Loucy (cell line): ENCODE measurements around the gene HLF.

ENCODE experiments used
- H2AFZ ChIP-seq: fragments of 200-600 bp; sonication (generic); 2 replicates; pipeline ENCODE4 v1.6.0; 2016; ENCODE audit warnings: antibody characterized with exemption, mild to moderate bottlenecking, low read length, moderate library complexity
- H3F3A ChIP-seq: fragments of 200-600 bp; 2 replicates; pipeline ENCODE4 v1.6.0; 2016; ENCODE audit warnings: antibody characterized with exemption, low read depth, mild to moderate bottlenecking
- H3K27me3 ChIP-seq: fragments of 200-600 bp; sonication (generic); 2 replicates; pipeline ENCODE4 v1.6.1; 2014; ENCODE audit warnings: low read length, mild to moderate bottlenecking; ENCODE audit not compliant: insufficient read depth, poor library complexity, severe bottlenecking
- H3K36me3 ChIP-seq: fragments of 200-600 bp; sonication (generic); 2 replicates; pipeline ENCODE4 v1.6.1; 2016; ENCODE audit warnings: low read length; ENCODE audit not compliant: insufficient read depth
- H3K4me1 ChIP-seq: fragments of 200-600 bp; sonication (generic); 2 replicates; pipeline ENCODE4 v1.5.1; 2014; ENCODE audit warnings: low read length, mild to moderate bottlenecking; ENCODE audit not compliant: insufficient read depth, poor library complexity, severe bottlenecking
- H3K4me2 ChIP-seq: fragments of 200-600 bp; sonication (generic); 2 replicates; pipeline ENCODE4 v1.6.0; 2014; ENCODE audit warnings: antibody characterized with exemption, low read length, low read depth, mild to moderate bottlenecking; ENCODE audit not compliant: poor library complexity, severe bottlenecking
- H3K4me3 ChIP-seq: fragments of 200-600 bp; sonication (generic); 2 replicates; pipeline ENCODE4 v1.5.1; 2014; ENCODE audit warnings: low read length, mild to moderate bottlenecking, mixed read lengths; ENCODE audit not compliant: poor library complexity, severe bottlenecking
- H3K79me2 ChIP-seq: fragments of 200-600 bp; sonication (generic); 2 replicates; pipeline ENCODE4 v1.6.1; 2014; ENCODE audit warnings: low read length; ENCODE audit not compliant: insufficient read depth
- H3K9ac ChIP-seq: fragments of 200-600 bp; sonication (generic); 2 replicates; pipeline ENCODE4 v1.6.0; 2014; ENCODE audit warnings: mild to moderate bottlenecking, low read depth, low read length, moderate library complexity; ENCODE audit not compliant: poor library complexity, severe bottlenecking
- H3K9me2 ChIP-seq: fragments of 200-600 bp; sonication (generic); replicated peaks from 2 replicates; pipeline ENCODE4 v1.6.1; 2016; ENCODE audit warnings: low read depth, low read length, mixed read lengths
- H3K9me3 ChIP-seq: fragments of 200-600 bp; sonication (generic); 2 replicates; pipeline ENCODE4 v1.6.1; 2014; ENCODE audit warnings: mild to moderate bottlenecking, antibody characterized with exemption, low read length, low read depth; ENCODE audit not compliant: insufficient read depth
- H4K20me1 ChIP-seq: fragments of 200-600 bp; sonication (generic); 2 replicates; pipeline ENCODE4 v1.6.0; 2014; ENCODE audit warnings: antibody characterized with exemption, low read length, mild to moderate bottlenecking; ENCODE audit not compliant: insufficient read depth, poor library complexity, severe bottlenecking
- EZH2phosphoT487 ChIP-seq: fragments of 200-600 bp; IDR thresholded peaks from 2 replicates; pipeline ENCODE4 v1.6.1; 2018; ENCODE audit warnings: antibody characterized with exemption, mild to moderate bottlenecking, moderate library complexity, borderline replicate concordance
- TF ChIP-seq, protein P1 (sequence below): fragments of 200-600 bp; sonication (generic); conservative IDR thresholded peaks from 2 replicates; pipeline ENCODE4 v1.5.1; 2014; ENCODE audit warnings: mild to moderate bottlenecking, antibody characterized with exemption, low read length

HLF gene

DNA sequence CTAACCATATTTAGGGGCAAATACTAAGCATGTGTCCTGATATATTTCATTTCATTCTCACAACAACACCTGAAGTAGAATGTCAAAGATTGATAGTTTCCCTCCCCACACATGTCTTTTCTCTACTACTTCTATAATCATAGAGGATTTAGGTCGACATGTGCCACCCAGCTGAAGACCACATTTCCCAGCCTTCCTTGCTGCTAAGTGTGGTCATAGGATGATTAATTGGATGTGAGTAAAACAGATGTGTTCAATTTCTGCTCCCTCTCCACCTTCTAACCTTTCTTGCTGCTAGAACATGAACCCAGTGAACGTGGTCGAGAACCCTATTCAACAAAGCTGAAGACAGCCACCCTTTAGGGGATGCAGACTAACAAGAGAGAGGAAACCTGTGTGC is 18.8 kb upstream of the HLF start:
- H3K79me2 ChIP-seq: no peaks in the 10 kb centered on the region
- no peaks in the 10 kb centered on the region for H3F3A ChIP-seq
- no peak overlapping the region for H3K9ac ChIP-seq
- H3K36me3 ChIP-seq: no peaks in the 10 kb centered on the region
- H3K9me2 ChIP-seq: no peaks in the 10 kb centered on the region
- TF ChIP-seq EZH2phosphoT487: no peak
- TF ChIP-seq, protein P1, sequence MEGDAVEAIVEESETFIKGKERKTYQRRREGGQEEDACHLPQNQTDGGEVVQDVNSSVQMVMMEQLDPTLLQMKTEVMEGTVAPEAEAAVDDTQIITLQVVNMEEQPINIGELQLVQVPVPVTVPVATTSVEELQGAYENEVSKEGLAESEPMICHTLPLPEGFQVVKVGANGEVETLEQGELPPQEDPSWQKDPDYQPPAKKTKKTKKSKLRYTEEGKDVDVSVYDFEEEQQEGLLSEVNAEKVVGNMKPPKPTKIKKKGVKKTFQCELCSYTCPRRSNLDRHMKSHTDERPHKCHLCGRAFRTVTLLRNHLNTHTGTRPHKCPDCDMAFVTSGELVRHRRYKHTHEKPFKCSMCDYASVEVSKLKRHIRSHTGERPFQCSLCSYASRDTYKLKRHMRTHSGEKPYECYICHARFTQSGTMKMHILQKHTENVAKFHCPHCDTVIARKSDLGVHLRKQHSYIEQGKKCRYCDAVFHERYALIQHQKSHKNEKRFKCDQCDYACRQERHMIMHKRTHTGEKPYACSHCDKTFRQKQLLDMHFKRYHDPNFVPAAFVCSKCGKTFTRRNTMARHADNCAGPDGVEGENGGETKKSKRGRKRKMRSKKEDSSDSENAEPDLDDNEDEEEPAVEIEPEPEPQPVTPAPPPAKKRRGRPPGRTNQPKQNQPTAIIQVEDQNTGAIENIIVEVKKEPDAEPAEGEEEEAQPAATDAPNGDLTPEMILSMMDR: no peak
- no peaks in the 10 kb centered on the region for H3K4me1 ChIP-seq
- H2AFZ ChIP-seq: no peak overlapping the region
- H3K27me3 ChIP-seq: no peaks in the 10 kb centered on the region
- H4K20me1 ChIP-seq: no peaks in the 10 kb centered on the region
- no peak overlapping the region for H3K4me2 ChIP-seq
- H3K4me3 ChIP-seq: no peak overlapping the region
- no peaks in the 10 kb centered on the region for H3K9me3 ChIP-seq

GRCh38 chr17:55246583-55246982 is 18.2 kb upstream of the HLF start:
- Histone ChIP-seq H3K9me3 (no peaks in the 10 kb centered on the region), H3K9ac (no peak overlapping the region), H3K27me3 (no peaks in the 10 kb centered on the region), H3K9me2 (no peaks in the 10 kb centered on the region), H3K4me2 (no peak overlapping the region), H2AFZ (no peak overlapping the region), H3K4me3 (no peak overlapping the region), H3K79me2 (no peaks in the 10 kb centered on the region), H3K36me3 (no peaks in the 10 kb centered on the region), H3F3A (no peaks in the 10 kb centered on the region), H3K4me1 (no peaks in the 10 kb centered on the region), H4K20me1 (no peaks in the 10 kb centered on the region)
- TF ChIP-seq, protein P1: no peak
- no peak for TF ChIP-seq EZH2phosphoT487

DNA sequence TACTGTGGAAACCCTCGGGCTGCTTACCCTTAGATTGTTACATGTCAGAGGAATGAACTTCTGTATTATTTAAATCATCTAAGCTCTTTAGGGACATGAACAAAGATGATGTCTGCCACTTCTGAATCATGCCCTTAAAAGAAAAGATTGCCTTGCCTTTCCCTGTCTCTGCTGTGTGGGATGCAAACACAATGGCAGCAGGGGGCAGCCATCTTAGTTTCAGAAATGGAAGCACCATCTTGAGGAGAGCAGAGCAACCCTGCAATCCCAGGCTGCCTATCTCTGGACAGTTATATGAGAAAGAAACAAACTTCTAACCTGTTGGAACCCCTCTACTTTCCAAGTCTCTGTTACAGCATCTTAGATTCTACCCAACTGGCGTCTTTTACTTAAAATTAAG is 16.7 kb upstream of the HLF start:
- H3K4me3 ChIP-seq: no peak overlapping the region
- H3K4me2 ChIP-seq: no peak overlapping the region
- peaks cover 4% of the 10 kb centered on the region for H3K4me1 ChIP-seq
- no peaks in the 10 kb centered on the region for H3K9me2 ChIP-seq
- H3K27me3 ChIP-seq: no peaks in the 10 kb centered on the region
- no peak overlapping the region for H2AFZ ChIP-seq
- no peak overlapping the region for H3K9ac ChIP-seq
- H3F3A ChIP-seq: no peaks in the 10 kb centered on the region
- no peaks in the 10 kb centered on the region for H4K20me1 ChIP-seq
- H3K9me3 ChIP-seq: no peaks in the 10 kb centered on the region
- no peaks in the 10 kb centered on the region for H3K79me2 ChIP-seq
- TF ChIP-seq, protein P1: no peak
- TF ChIP-seq EZH2phosphoT487: no peak
- no peaks in the 10 kb centered on the region for H3K36me3 ChIP-seq
